C4-2B (cell line): ENCODE data around the gene ZNF276.

Experiments
- ZFX ChIP-seq: fragments of 450-650 bp; IDR thresholded peaks from 2 replicates; pipeline ENCODE4 v1.6.1; 2017
- TF ChIP-seq, protein P1 (sequence below): fragments of 450-650 bp; conservative IDR thresholded peaks from 2 replicates; pipeline ENCODE4 v1.5.1; 2017; ENCODE audit warnings: mild to moderate bottlenecking

DNA sequence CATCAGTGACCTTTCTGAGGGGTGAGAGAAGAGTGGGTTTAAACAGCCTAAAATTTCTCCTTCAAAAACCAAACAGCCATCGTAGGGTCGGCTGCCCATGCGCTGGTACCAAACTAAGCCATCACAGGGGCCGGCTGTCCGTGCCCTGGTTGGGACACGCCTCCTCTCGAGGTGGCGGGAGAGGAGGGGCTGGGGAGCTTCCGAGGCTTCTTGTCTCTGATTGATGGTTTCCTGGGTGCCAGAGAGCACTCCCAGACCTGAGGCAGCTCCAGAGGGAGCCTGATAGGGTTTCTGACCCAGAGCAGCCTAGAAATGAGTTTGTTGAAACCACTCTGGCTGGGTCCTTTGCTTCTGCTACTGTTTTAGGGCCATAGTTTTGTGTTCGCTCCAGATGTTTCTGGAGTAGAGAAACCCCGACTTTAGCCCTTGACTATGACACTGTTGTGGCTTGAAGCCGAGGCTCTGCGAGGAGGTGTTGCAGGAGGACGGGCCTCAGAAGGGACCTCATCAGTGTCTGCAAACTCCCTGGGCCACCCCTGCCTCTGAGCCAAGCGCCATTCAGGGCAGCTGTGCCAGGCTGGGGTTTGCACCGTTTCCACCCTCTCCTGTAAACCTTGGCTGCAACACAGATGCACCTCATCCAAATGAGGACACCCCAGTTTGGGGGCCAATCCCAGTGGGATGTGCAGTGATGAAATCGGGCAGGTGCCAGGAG, 6.2 kb downstream of the ZNF276 start:
- TF ChIP-seq, protein P1, sequence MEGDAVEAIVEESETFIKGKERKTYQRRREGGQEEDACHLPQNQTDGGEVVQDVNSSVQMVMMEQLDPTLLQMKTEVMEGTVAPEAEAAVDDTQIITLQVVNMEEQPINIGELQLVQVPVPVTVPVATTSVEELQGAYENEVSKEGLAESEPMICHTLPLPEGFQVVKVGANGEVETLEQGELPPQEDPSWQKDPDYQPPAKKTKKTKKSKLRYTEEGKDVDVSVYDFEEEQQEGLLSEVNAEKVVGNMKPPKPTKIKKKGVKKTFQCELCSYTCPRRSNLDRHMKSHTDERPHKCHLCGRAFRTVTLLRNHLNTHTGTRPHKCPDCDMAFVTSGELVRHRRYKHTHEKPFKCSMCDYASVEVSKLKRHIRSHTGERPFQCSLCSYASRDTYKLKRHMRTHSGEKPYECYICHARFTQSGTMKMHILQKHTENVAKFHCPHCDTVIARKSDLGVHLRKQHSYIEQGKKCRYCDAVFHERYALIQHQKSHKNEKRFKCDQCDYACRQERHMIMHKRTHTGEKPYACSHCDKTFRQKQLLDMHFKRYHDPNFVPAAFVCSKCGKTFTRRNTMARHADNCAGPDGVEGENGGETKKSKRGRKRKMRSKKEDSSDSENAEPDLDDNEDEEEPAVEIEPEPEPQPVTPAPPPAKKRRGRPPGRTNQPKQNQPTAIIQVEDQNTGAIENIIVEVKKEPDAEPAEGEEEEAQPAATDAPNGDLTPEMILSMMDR = no peak
- no peak for TF ChIP-seq ZFX
